ENCODE results near the gene PRKCE.

DNA sequence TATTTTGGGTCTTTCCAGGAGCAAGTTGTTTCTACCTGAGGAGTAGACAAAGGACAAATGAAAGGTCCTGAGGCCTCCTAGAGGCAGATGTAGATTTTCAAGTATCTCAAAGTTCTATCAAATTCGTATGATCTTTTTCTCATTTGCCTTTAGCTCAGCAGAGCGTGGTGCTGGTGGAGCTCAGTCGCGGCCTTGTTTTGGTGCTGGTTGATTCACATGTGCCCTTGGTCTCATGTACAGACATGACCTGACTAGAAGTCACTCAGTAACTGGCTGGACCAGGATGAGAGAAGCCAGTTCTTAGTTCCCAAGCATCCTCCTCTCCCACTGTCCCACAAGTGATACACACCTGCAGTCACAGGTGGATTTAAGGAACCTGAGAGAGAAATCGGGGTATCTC, 264.0 kb downstream of the PRKCE start:
- no peak for TF ChIP-seq CHD2 (IDR thresholded peaks at IDR 0.05; ENCODE audit: low read length, partially characterized antibody)
- TF ChIP-seq, protein P1, sequence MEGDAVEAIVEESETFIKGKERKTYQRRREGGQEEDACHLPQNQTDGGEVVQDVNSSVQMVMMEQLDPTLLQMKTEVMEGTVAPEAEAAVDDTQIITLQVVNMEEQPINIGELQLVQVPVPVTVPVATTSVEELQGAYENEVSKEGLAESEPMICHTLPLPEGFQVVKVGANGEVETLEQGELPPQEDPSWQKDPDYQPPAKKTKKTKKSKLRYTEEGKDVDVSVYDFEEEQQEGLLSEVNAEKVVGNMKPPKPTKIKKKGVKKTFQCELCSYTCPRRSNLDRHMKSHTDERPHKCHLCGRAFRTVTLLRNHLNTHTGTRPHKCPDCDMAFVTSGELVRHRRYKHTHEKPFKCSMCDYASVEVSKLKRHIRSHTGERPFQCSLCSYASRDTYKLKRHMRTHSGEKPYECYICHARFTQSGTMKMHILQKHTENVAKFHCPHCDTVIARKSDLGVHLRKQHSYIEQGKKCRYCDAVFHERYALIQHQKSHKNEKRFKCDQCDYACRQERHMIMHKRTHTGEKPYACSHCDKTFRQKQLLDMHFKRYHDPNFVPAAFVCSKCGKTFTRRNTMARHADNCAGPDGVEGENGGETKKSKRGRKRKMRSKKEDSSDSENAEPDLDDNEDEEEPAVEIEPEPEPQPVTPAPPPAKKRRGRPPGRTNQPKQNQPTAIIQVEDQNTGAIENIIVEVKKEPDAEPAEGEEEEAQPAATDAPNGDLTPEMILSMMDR (IDR thresholded peaks at IDR 0.05) = no peak

All from SK-N-SH (cell line).